RWPE1 (cell line): Measurements from ENCODE around the gene SIGLEC14.

Experiments used
- CTCF ChIA-PET: fragments of 350-600 bp; sonication (Branson Sonifier 250); formaldehyde crosslinking; extraction: SDS; loops from one replicate; lab custom pipeline; 2021; lab: Yijun Ruan, JAX
- POLR2A ChIA-PET: fragments of 400-600 bp; formaldehyde crosslinking; extraction: SDS; loops from one replicate; lab custom pipeline; 2020; ENCODE audit warnings: antibody characterized with exemption; ENCODE audit not compliant: low non-redundant PET; lab: Yijun Ruan, JAX
- DNase-seq: peaks from one replicate; pipeline ENCODE4 v3.0.0; 2012; ENCODE audit warnings: low spot score
- H3K27ac ChIP-seq: fragments of 450-650 bp; 2 replicates; pipeline ENCODE4 v1.5.1; 2017
- CTCF ChIP-seq: fragments of 450-650 bp; conservative IDR thresholded peaks from 2 replicates; pipeline ENCODE4 v1.5.1; 2017; ENCODE audit warnings: low read depth, mild to moderate bottlenecking

Gene SIGLEC14

GRCh38 chr19:51653162-51653561 is 6.5 kb upstream of the SIGLEC14 start:
- ChIA-PET POLR2A (no interaction called here), CTCF (no interaction called here)
- no peak for DNase-seq
- TF ChIP-seq CTCF = no peak
- no peak overlapping the region for H3K27ac ChIP-seq

GRCh38 chr19:51652266-51652665 is 5.6 kb upstream of the SIGLEC14 start:
- POLR2A ChIA-PET = no interaction called here
- no peak for DNase-seq
- CTCF ChIA-PET = interaction anchor here (0.6 kb wide), 1 partner anchor 137 kb away, joined by 4 read pairs; no protein-coding TSS in a partner anchor
- TF ChIP-seq CTCF = no peak
- no peak overlapping the region for H3K27ac ChIP-seq

- no peak for DNase-seq
- no peak for TF ChIP-seq CTCF
- no peak overlapping the region for H3K27ac ChIP-seq
- POLR2A ChIA-PET = no interaction called here
- CTCF ChIA-PET = no interaction called here
These were observed 4.7 kb upstream of the SIGLEC14 start for GRCh38 chr19:51651216-51651846.

- ChIA-PET CTCF (no interaction called here), POLR2A (no interaction called here)
- H3K27ac ChIP-seq = no peak overlapping the region
- DNase-seq = no peak
- TF ChIP-seq CTCF = no peak
These were observed 693 bp upstream of the SIGLEC14 start for GRCh38 chr19:51647318-51647717.

- no peak for DNase-seq
- no peak for TF ChIP-seq CTCF
- CTCF ChIA-PET = interaction anchor here (0.6 kb wide), 1 partner anchor 11 kb away, joined by 4 read pairs; no protein-coding TSS in a partner anchor
- POLR2A ChIA-PET = no interaction called here
- H3K27ac ChIP-seq = no peak overlapping the region
These were observed 1.9 kb downstream of the SIGLEC14 start for GRCh38 chr19:51644636-51645271.

- no peak overlapping the region for H3K27ac ChIP-seq
- TF ChIP-seq CTCF = no peak
- ChIA-PET CTCF (interaction anchor here (0.6 kb wide), 1 partner anchor 16 kb away, joined by 4 read pairs; no protein-coding TSS in a partner anchor), POLR2A (no interaction called here)
- no peak for DNase-seq
These were observed 5.0 kb downstream of the SIGLEC14 start for GRCh38 chr19:51641648-51642047.
